Measurements from ENCODE around the gene CCSER1. TPM values are rescaled to one million over a fixed set of nuclear protein-coding genes. Genes with fewer than 3 reads are reported as not detected.

CCSER1 gene
- total and polyA plus RNA-seq, 2 experiments from 2014 or later = 2.9 to 3.4 TPM

DNA sequence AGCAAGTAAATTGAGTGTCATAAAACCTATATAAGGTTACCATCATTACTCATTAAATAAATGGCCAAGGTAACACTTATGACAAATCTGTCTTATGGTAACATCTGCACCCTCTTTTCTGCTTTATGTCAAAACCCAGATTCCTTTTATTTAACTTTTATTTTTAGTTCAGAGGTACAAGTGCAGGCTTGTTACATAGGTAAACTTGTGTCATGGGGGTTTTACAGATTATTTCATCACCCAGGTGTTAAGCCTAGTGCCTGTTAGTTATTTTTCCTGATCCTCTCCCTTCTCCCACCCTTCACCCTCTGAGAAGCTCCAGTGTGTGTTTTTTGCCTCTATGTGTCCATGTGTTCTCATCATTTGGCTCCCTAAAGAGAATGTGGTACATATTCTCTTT is 930.7 kb downstream of the CCSER1 start:
- Mint-ChIP-seq H3K4me1 (peaks cover 6% of the 10 kb centered on the region; the same call in 1 of the 3 replicates), H3K27ac (no peak overlapping the region), H3K27me3 (ENCODE audit: insufficient read depth, low read depth, poor library complexity) (no peaks in the 10 kb centered on the region), H3K4me3 (no peak overlapping the region), H3K36me3 (ENCODE audit: low read depth) (no peaks in the 10 kb centered on the region), H3K9me3 (no peaks in the 10 kb centered on the region; the same call in 2 of the 3 replicates)
- no peak overlapping the region for H3K4me3 ChIP-seq
- DNase-seq (ENCODE audit: low spot score) (no peak), ATAC-seq (no peak)
- no peaks in the 10 kb centered on the region for H3F3A ChIP-seq (replicated peaks; ENCODE audit: low read depth)
- H3K4me2 ChIP-seq = no peak overlapping the region
- TF ChIP-seq NANOG (IDR thresholded peaks at IDR 0.05; ENCODE audit: borderline replicate concordance) (no peak), EZH2 (IDR thresholded peaks at IDR 0.05; ENCODE audit: low read depth, unreplicated experiment) (no peak), STAT1 (IDR thresholded peaks at IDR 0.05; ENCODE audit: unreplicated experiment) (no peak), ZNF114 (CRISPR knock-in tag; IDR thresholded peaks at IDR 0.05) (no peak), POLR2AphosphoS5 (IDR thresholded peaks at IDR 0.05; ENCODE audit: low read depth) (no peak), ZNF331 (CRISPR knock-in tag; IDR thresholded peaks at IDR 0.05; ENCODE audit: low read depth) (no peak), EZH2phosphoT487 (IDR thresholded peaks at IDR 0.05; ENCODE audit: unreplicated experiment) (no peak), JUNB (IDR thresholded peaks at IDR 0.05; ENCODE audit: unreplicated experiment) (no peak), CREB1 (CRISPR knock-in tag; IDR thresholded peaks at IDR 0.05; ENCODE audit: low read depth) (no peak)
- TF ChIP-seq, protein P1, sequence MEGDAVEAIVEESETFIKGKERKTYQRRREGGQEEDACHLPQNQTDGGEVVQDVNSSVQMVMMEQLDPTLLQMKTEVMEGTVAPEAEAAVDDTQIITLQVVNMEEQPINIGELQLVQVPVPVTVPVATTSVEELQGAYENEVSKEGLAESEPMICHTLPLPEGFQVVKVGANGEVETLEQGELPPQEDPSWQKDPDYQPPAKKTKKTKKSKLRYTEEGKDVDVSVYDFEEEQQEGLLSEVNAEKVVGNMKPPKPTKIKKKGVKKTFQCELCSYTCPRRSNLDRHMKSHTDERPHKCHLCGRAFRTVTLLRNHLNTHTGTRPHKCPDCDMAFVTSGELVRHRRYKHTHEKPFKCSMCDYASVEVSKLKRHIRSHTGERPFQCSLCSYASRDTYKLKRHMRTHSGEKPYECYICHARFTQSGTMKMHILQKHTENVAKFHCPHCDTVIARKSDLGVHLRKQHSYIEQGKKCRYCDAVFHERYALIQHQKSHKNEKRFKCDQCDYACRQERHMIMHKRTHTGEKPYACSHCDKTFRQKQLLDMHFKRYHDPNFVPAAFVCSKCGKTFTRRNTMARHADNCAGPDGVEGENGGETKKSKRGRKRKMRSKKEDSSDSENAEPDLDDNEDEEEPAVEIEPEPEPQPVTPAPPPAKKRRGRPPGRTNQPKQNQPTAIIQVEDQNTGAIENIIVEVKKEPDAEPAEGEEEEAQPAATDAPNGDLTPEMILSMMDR (conservative IDR thresholded peaks at IDR 0.05; ENCODE audit: low read depth in 2 of 2) = no peak
- TF ChIP-seq, protein P2, sequence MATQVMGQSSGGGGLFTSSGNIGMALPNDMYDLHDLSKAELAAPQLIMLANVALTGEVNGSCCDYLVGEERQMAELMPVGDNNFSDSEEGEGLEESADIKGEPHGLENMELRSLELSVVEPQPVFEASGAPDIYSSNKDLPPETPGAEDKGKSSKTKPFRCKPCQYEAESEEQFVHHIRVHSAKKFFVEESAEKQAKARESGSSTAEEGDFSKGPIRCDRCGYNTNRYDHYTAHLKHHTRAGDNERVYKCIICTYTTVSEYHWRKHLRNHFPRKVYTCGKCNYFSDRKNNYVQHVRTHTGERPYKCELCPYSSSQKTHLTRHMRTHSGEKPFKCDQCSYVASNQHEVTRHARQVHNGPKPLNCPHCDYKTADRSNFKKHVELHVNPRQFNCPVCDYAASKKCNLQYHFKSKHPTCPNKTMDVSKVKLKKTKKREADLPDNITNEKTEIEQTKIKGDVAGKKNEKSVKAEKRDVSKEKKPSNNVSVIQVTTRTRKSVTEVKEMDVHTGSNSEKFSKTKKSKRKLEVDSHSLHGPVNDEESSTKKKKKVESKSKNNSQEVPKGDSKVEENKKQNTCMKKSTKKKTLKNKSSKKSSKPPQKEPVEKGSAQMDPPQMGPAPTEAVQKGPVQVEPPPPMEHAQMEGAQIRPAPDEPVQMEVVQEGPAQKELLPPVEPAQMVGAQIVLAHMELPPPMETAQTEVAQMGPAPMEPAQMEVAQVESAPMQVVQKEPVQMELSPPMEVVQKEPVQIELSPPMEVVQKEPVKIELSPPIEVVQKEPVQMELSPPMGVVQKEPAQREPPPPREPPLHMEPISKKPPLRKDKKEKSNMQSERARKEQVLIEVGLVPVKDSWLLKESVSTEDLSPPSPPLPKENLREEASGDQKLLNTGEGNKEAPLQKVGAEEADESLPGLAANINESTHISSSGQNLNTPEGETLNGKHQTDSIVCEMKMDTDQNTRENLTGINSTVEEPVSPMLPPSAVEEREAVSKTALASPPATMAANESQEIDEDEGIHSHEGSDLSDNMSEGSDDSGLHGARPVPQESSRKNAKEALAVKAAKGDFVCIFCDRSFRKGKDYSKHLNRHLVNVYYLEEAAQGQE (IDR thresholded peaks at IDR 0.05; ENCODE audit: unreplicated experiment) = no peak
- TF ChIP-seq, protein P3, sequence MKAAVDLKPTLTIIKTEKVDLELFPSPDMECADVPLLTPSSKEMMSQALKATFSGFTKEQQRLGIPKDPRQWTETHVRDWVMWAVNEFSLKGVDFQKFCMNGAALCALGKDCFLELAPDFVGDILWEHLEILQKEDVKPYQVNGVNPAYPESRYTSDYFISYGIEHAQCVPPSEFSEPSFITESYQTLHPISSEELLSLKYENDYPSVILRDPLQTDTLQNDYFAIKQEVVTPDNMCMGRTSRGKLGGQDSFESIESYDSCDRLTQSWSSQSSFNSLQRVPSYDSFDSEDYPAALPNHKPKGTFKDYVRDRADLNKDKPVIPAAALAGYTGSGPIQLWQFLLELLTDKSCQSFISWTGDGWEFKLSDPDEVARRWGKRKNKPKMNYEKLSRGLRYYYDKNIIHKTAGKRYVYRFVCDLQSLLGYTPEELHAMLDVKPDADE (IDR thresholded peaks at IDR 0.05) = no peak
- H3K79me2 ChIP-seq (replicated peaks; ENCODE audit: insufficient read depth) = no peaks in the 10 kb centered on the region
- peaks cover 8% of the 10 kb centered on the region for H3K4me1 ChIP-seq (ENCODE audit: insufficient read depth)
- peaks cover 3% of the 10 kb centered on the region; the same call in 1 of the 2 replicates for H3K36me3 ChIP-seq (ENCODE audit: insufficient read depth)
- no peaks in the 10 kb centered on the region for H3K27me3 ChIP-seq (ENCODE audit: insufficient read depth)
- H3K27ac ChIP-seq (ENCODE audit: low read depth) = no peak overlapping the region
- no peaks in the 10 kb centered on the region for H4K20me1 ChIP-seq (replicated peaks; ENCODE audit: insufficient read depth)
- no peak overlapping the region for H2AFZ ChIP-seq
- no peaks in the 10 kb centered on the region for H3K9me2 ChIP-seq (ENCODE audit: insufficient read depth)
